Osteoblast (primary cell): ENCODE data around the gene PLEKHG7. TPM values are rescaled to one million over a fixed set of nuclear protein-coding genes. Genes with fewer than 3 reads are reported as not detected.

ENCODE experiments used
- DNase-seq: peaks from one replicate; pipeline ENCODE4 v3.0.0; 2011; ENCODE audit warnings: low spot score, mixed read lengths; ENCODE audit not compliant: insufficient read length; ENCODE audit errors: missing footprints
- H2AFZ ChIP-seq: 2 replicates; pipeline ENCODE4 v1.6.0; 2011; ENCODE audit warnings: mild to moderate bottlenecking, low read length
- H3K27ac ChIP-seq: 2 replicates; pipeline ENCODE4 v1.5.1; 2011; ENCODE audit warnings: mild to moderate bottlenecking, low read depth, low read length, moderate library complexity
- H3K27me3 ChIP-seq: 2 replicates; pipeline ENCODE4 v1.6.0; 2012; ENCODE audit warnings: mild to moderate bottlenecking, control low read depth, inconsistent platforms, low read length, moderate library complexity; ENCODE audit not compliant: insufficient read depth
- H3K36me3 ChIP-seq: 2 replicates; pipeline ENCODE4 v1.5.1; 2011; ENCODE audit warnings: mild to moderate bottlenecking, low read length, control low read depth, moderate library complexity; ENCODE audit not compliant: insufficient read depth
- H3K4me1 ChIP-seq: 2 replicates; pipeline ENCODE4 v1.5.1; 2011; ENCODE audit warnings: mild to moderate bottlenecking, low read length, control low read depth, moderate library complexity; ENCODE audit not compliant: insufficient read depth
- H3K4me2 ChIP-seq: 2 replicates; pipeline ENCODE4 v1.6.0; 2011; ENCODE audit warnings: mild to moderate bottlenecking, low read length; ENCODE audit not compliant: insufficient read depth
- H3K4me3 ChIP-seq: fragments of 200-600 bp; sonication (generic); 3 replicates; pipeline ENCODE4 v1.5.1; 2012; ENCODE audit warnings: mild to moderate bottlenecking, low read length, inconsistent platforms; ENCODE audit not compliant: insufficient read depth
- H3K79me2 ChIP-seq: 2 replicates; pipeline ENCODE4 v1.6.0; 2012; ENCODE audit warnings: mild to moderate bottlenecking, low read length, control low read depth, inconsistent platforms; ENCODE audit not compliant: insufficient read depth
- H3K9me3 ChIP-seq: 2 replicates; pipeline ENCODE4 v1.5.1; 2011; ENCODE audit warnings: low read depth, low read length, control low read depth
- H4K20me1 ChIP-seq: 2 replicates; pipeline ENCODE4 v1.6.0; 2012; ENCODE audit warnings: mild to moderate bottlenecking, low read length, control low read depth; ENCODE audit not compliant: insufficient read depth
- CTCF ChIP-seq: IDR thresholded peaks from 2 replicates; pipeline ENCODE4 v1.5.1; 2011; ENCODE audit warnings: mild to moderate bottlenecking, low read depth, low read length, moderate library complexity; ENCODE audit errors: extremely low read depth
- total RNA-seq: library from RNA; depleted of rRNA; stranded (reverse); fragments of >200 nt; gene quantifications from 2 replicates; pipeline ENCODE4 v1.2.3, GENCODE V29; 2012

The PLEKHG7 gene
- total RNA-seq, 1 donor, result not detected

- no peak for TF ChIP-seq CTCF
- Histone ChIP-seq H3K4me1 (peaks cover 9% of the 10 kb centered on the region), H3K36me3 (no peaks in the 10 kb centered on the region), H4K20me1 (no peaks in the 10 kb centered on the region), H3K4me3 (no peak overlapping the region), H3K27ac (no peak overlapping the region), H3K4me2 (no peak overlapping the region), H3K9me3 (no peaks in the 10 kb centered on the region), H3K27me3 (no peaks in the 10 kb centered on the region), H2AFZ (no peak overlapping the region), H3K79me2 (no peaks in the 10 kb centered on the region)
- no peak for DNase-seq
Observed at GRCh38 chr12:92757597-92758121, 54.9 kb downstream of the PLEKHG7 start.

GRCh38 chr12:92759634-92760268 is 57.0 kb downstream of the PLEKHG7 start:
- H3K4me2 ChIP-seq, result no peak overlapping the region
- no peaks in the 10 kb centered on the region for H3K27me3 ChIP-seq
- H2AFZ ChIP-seq, result no peak overlapping the region
- H3K4me1 ChIP-seq, result peaks cover 7% of the 10 kb centered on the region
- no peaks in the 10 kb centered on the region for H3K79me2 ChIP-seq
- H4K20me1 ChIP-seq, result no peaks in the 10 kb centered on the region
- no peaks in the 10 kb centered on the region for H3K9me3 ChIP-seq
- H3K36me3 ChIP-seq, result no peaks in the 10 kb centered on the region
- H3K4me3 ChIP-seq, result no peak overlapping the region
- H3K27ac ChIP-seq, result peak overlapping the region; percentile 27
- no peak for TF ChIP-seq CTCF
- DNase-seq, result peak; percentile 62

- H3K4me1 ChIP-seq, result peaks cover 7% of the 10 kb centered on the region
- DNase-seq, result no peak
- H3K4me2 ChIP-seq, result no peak overlapping the region
- H3K4me3 ChIP-seq, result no peak overlapping the region
- no peaks in the 10 kb centered on the region for H3K9me3 ChIP-seq
- TF ChIP-seq CTCF, result no peak
- no peaks in the 10 kb centered on the region for H3K36me3 ChIP-seq
- H4K20me1 ChIP-seq, result no peaks in the 10 kb centered on the region
- H3K27ac ChIP-seq, result no peak overlapping the region
- H2AFZ ChIP-seq, result no peak overlapping the region
- no peaks in the 10 kb centered on the region for H3K79me2 ChIP-seq
- H3K27me3 ChIP-seq, result no peaks in the 10 kb centered on the region
Observed at GRCh38 chr12:92762773-92763172, 60.0 kb downstream of the PLEKHG7 start.

- no peaks in the 10 kb centered on the region for H3K36me3 ChIP-seq
- no peak overlapping the region for H3K27ac ChIP-seq
- no peak for TF ChIP-seq CTCF
- DNase-seq, result no peak
- peaks cover 11% of the 10 kb centered on the region for H3K4me1 ChIP-seq
- H3K4me2 ChIP-seq, result no peak overlapping the region
- H3K4me3 ChIP-seq, result no peak overlapping the region
- H4K20me1 ChIP-seq, result no peaks in the 10 kb centered on the region
- H2AFZ ChIP-seq, result no peak overlapping the region
- no peaks in the 10 kb centered on the region for H3K9me3 ChIP-seq
- no peaks in the 10 kb centered on the region for H3K79me2 ChIP-seq
- no peaks in the 10 kb centered on the region for H3K27me3 ChIP-seq
Observed at GRCh38 chr12:92764831-92765230, 62.0 kb downstream of the PLEKHG7 start.
